Measurements from ENCODE around the gene NCOA5.

The NCOA5 gene

DNA sequence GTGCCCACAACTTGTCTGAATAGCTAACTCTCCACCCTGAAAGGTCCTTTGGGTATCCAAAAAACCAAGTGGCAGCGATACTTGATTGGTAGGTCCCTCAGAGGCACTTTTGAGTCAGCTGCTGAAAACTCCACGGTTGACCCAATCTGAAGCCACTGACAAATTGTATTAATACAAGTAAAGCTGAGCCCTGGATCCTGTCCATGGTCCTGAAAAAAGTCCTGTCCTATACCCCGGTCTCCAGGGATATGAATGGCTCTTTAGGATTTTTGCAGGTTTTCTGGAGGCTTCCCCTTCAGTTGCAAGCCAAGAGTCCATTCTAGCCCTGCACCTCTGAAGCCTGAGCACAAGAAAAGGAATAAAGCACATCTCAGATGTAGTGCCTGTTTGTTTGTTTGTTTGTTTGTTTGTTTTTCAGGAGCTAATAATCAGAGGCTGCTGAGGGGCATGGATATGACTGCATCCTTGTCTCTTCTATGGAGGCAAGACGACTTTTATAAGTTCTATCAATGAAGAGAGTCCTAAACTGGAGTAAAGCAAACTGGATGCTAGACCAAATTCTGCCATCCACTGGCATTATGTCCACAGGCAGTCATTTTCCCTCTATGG lies 62.4 kb downstream of the NCOA5 start:
- TF ChIP-seq, protein P1, sequence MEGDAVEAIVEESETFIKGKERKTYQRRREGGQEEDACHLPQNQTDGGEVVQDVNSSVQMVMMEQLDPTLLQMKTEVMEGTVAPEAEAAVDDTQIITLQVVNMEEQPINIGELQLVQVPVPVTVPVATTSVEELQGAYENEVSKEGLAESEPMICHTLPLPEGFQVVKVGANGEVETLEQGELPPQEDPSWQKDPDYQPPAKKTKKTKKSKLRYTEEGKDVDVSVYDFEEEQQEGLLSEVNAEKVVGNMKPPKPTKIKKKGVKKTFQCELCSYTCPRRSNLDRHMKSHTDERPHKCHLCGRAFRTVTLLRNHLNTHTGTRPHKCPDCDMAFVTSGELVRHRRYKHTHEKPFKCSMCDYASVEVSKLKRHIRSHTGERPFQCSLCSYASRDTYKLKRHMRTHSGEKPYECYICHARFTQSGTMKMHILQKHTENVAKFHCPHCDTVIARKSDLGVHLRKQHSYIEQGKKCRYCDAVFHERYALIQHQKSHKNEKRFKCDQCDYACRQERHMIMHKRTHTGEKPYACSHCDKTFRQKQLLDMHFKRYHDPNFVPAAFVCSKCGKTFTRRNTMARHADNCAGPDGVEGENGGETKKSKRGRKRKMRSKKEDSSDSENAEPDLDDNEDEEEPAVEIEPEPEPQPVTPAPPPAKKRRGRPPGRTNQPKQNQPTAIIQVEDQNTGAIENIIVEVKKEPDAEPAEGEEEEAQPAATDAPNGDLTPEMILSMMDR (IDR thresholded peaks at IDR 0.05; ENCODE audit: extremely low read depth, missing control alignments): no peak
- DNase-seq (ENCODE audit: low spot score): peak; percentile 65

DNA sequence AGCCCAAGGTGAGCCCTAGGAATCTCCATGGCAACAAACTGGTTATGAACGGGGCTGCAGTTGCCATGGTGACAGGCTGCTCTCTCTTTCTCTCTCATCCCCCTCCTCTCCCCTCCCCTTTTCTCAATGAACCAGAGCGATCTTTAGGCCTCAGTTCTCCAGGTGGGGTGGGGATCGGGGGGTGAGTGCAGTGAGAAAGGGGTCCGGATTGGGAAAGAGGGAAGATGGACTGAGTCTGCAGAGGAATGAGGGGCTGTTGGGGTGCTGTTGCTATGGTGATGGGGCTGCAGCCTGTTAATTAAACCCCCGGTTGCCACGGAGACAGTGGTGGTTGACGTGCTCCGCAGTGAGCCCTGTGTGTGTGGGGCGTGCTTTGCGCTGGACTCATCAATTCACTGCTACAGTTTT lies 64.4 kb downstream of the NCOA5 start:
- TF ChIP-seq, protein P1 (IDR thresholded peaks at IDR 0.05; ENCODE audit: extremely low read depth, missing control alignments): no peak
- no peak for DNase-seq (ENCODE audit: low spot score)

DNA sequence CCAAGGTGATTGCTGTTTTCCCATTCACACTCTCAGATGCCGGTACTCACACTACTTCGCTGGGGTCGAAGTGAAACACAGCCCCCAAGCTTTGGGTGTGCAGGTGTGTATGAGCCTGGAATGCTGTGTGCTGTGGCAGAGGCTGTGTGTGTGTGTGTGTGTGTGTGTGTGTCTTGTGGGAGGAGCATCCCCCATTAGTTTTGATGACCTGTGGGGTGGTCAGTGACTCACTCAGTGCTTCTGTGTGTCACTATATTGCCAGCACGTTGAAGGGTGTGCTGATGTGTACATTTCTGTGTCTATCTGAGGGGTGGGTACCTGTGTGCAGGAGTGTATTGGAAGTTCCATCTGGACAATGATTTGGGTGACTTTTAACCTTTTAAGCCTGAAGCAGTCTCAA lies 65.8 kb downstream of the NCOA5 start:
- DNase-seq (ENCODE audit: low spot score): no peak
- TF ChIP-seq, protein P1 (IDR thresholded peaks at IDR 0.05; ENCODE audit: extremely low read depth, missing control alignments): no peak

DNA sequence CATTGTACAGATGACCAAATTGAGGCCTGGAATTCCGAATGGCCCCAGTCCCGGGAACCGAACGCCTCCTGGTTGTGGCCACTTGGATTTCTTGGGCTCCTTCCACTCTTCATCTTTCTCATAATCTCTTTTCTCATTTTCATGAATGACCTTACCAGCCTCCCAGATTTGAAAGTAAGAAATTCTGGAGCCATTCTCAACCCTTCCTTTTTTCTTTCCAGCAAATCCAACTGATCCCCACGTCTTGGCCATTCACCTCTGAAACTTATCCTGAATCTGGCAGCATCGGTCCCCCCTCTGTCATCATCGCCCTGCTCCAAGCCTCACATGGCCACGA lies 66.6 kb downstream of the NCOA5 start:
- DNase-seq (ENCODE audit: low spot score): no peak
- TF ChIP-seq, protein P1 (IDR thresholded peaks at IDR 0.05; ENCODE audit: extremely low read depth, missing control alignments): no peak

DNA sequence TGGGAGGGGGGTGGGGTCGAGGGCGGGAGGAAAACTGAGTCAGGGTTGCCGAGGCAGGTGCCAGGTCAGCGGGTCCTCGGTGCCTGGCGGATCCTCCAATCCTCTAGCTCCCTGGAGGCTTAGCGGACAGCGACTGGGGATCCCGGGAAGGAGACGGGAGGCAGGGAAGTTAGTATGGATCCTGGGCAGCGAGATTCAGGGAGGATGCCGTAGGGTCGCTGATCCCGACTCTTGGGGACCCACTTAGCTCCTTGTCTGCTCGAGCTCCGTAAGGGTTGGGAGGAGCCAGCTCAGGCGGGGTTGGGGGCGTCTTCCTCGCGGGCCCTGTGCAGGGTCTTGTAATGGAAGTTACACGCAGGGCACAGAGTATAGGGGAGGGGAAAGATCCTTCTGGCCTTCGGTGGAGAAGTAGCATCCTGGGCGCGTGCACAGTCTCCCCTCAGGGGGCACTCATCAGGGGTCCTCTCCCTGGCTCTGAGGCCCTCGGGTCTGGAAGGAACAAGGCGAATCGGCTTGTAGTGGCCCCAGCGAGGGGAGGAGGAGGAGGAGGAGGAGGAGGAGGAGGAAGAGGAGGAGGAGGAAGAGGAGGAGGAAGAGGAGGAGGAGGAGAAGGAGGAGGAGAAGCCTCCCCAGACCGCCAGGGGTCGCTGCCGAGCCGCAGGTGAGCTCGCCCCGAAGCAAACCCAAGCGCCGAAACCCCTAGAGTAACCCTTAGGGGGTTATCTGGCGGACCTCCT lies 67.2 kb downstream of the NCOA5 start:
- TF ChIP-seq, protein P1 (IDR thresholded peaks at IDR 0.05; ENCODE audit: extremely low read depth, missing control alignments): peak; percentile 87
- peak; percentile 87 for DNase-seq (ENCODE audit: low spot score)

DNA sequence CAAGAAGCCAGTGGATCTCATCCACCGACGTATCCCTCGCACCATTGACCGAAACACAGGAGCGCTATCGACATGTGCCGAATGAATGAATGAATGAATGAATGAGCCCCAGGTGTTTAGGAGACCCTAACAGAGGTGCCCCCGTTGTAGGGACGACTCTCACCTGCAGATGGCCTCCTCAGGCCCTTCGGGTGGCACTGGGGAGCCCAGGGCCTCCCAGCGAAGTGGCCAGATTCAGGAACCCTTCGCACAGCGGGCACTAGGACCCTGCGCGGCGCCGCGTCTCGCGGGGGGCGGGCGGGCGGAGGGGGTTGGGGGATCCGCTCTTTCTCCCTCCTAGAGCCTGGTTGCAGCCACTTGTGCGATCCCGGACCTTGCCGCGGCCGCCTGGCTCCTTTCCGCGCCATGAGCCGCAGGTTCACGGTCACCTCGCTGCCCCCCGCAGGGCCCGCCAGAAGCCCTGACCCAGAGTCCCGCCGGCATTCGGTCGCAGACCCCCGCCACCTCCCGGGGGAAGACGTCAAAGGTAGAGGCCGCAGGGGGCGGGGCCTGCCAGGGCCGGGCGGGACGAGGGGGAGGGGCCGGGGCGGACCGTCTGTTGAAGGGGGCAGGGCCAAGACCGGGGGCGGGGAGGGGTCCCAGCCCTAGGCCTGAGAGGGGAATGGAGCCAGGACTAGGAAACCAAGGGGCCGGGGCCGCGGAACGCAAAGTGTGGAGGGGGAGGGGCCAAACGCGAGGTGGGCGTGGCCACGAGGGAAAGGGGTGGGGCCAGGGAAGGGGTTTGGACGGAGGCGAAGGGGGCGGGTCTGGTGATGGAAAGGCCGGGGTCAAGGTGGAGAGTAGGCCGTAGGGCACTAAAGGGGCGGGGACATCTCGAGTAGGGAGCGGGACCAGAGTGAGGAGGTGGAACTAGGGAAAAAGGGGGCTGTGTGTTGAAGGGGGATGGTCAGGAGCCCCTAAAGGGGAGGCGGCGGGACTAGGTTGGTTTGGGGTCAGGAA lies 68.1 kb downstream of the NCOA5 start:
- DNase-seq (ENCODE audit: low spot score): peak; percentile 83
- TF ChIP-seq, protein P1 (IDR thresholded peaks at IDR 0.05; ENCODE audit: extremely low read depth, missing control alignments): no peak
